ENCODE results near the gene PPP1R37.

Gene PPP1R37

GRCh38 chr19:45153339-45154063 lies 60.5 kb downstream of the PPP1R37 start:
- DNase-seq, result peak; percentile 16

- no peak for DNase-seq
Observed at GRCh38 chr19:45154064-45154827, 61.3 kb downstream of the PPP1R37 start.

- DNase-seq, result no peak
Observed at GRCh38 chr19:45156011-45156630, 63.1 kb downstream of the PPP1R37 start.

GRCh38 chr19:45156751-45157150 lies 63.8 kb downstream of the PPP1R37 start:
- DNase-seq, result no peak

GRCh38 chr19:45158503-45159209 lies 65.7 kb downstream of the PPP1R37 start:
- DNase-seq, result no peak

GRCh38 chr19:45159210-45159970 lies 66.4 kb downstream of the PPP1R37 start:
- DNase-seq, result no peak

GRCh38 chr19:45159971-45160324 lies 67.0 kb downstream of the PPP1R37 start:
- DNase-seq, result no peak

- DNase-seq, result no peak
Observed at GRCh38 chr19:45160870-45161737, 68.1 kb downstream of the PPP1R37 start, which contains the start of gene NKPD1. TSS of gene NKPD1 (minus strand) at chr19:45160982. CDS start at chr19:45160150, 832 bp downstream.

GRCh38 chr19:45161738-45162607 lies 69.0 kb downstream of the PPP1R37 start:
- DNase-seq, result no peak

GRCh38 chr19:45162608-45163143 lies 69.7 kb downstream of the PPP1R37 start:
- peak; percentile 26 for DNase-seq

- DNase-seq, result no peak
Observed at GRCh38 chr19:45163156-45163555, 70.2 kb downstream of the PPP1R37 start.

GRCh38 chr19:45163751-45164460 lies 70.9 kb downstream of the PPP1R37 start:
- no peak for DNase-seq

GRCh38 chr19:45164577-45165335 lies 71.8 kb downstream of the PPP1R37 start:
- no peak for DNase-seq

- DNase-seq, result no peak
Observed at GRCh38 chr19:45166723-45167252, 73.8 kb downstream of the PPP1R37 start.

- DNase-seq, result no peak
Observed at GRCh38 chr19:45168767-45169351, 75.9 kb downstream of the PPP1R37 start.

- DNase-seq, result no peak
Observed at GRCh38 chr19:45169602-45170001, 76.6 kb downstream of the PPP1R37 start.

GRCh38 chr19:45170146-45171106 lies 77.4 kb downstream of the PPP1R37 start:
- no peak for DNase-seq
